ENCODE results near the gene FALEC. TPM values are rescaled to one million over a fixed set of nuclear protein-coding genes. Genes with fewer than 3 reads are reported as not detected.

The FALEC gene
- total and polyA plus RNA-seq, 9 of the 15 experiments (the other 6 are each of a cell fraction or from before 2014, with no cell fraction given) = 0.15 to 1.8 (median 0.53) TPM; not detected in 5

DNA sequence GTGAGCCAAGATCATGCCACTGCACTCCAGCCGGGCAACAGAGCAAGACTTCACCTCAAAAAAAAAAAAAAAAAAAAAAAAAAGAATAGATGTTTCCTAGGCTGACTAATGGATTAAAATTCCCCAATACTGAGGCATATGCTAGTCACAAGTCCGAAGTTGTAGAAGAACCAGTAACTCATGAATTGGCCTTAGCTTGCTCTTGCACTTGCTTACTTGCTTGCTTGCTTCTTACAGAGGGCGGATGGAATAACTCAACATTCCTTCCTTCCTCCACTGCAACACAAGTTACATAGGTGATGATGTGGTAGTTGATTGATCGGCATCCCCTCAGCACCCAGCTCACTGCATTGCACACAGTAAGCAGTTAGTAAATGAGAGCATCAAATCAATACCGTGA, 31.1 kb upstream of the FALEC start:
- DNase-seq (ENCODE audit: extremely low read depth in 1 of 4, low spot score in 3 of 4) (no peak), ATAC-seq (no peak), FAIRE-seq (no peak)
- H3K4me2 ChIP-seq (ENCODE audit: insufficient read depth, low read length) = no peak overlapping the region
- H4K20me1 ChIP-seq (replicated peaks; ENCODE audit: control insufficient read depth, insufficient read depth, low read length) = no peaks in the 10 kb centered on the region
- in situ Hi-C loops (cut with MboI) = no loop called here
- H3K4me3 ChIP-seq = no peak overlapping the region
- no peaks in the 10 kb centered on the region for H3K27me3 ChIP-seq (ENCODE audit: control insufficient read depth in 2 of 2, insufficient read depth in 2 of 2, low read length in 2 of 2)
- WGBS (ENCODE audit: insufficient coverage, low coverage, missing lambda C conversion rate) = 71% methylated on average over 5 of the region's 5 CpGs
- H3K27ac ChIP-seq (ENCODE audit: extremely low read depth, low read depth, low read length) = no peak overlapping the region
- H3K4me1 ChIP-seq (replicated peaks in 1 of 2; ENCODE audit: control insufficient read depth in 2 of 2, insufficient read depth in 2 of 2, low read length in 2 of 2) = peaks cover 3 to 10% of the 10 kb centered on the region in 2 experiments; a peak in 3 of 5 replicates
- no peak overlapping the region for H3K9ac ChIP-seq (ENCODE audit: insufficient read depth in 1 of 2, low read depth in 2 of 2, low read length in 2 of 2)
- H3K79me2 ChIP-seq (ENCODE audit: control insufficient read depth, insufficient read depth, low read length) = peaks cover 18% of the 10 kb centered on the region
- H3K36me3 ChIP-seq (ENCODE audit: control insufficient read depth, insufficient read depth, low read length) = peaks cover 8% of the 10 kb centered on the region
- no peaks in the 10 kb centered on the region for H3K9me3 ChIP-seq (replicated peaks; ENCODE audit: control insufficient read depth, insufficient read depth, low read depth, low read length)
- intact Hi-C loops (cut with micrococcal nuclease) = loop anchor here (10.0 kb wide), 1 partner anchor 140 kb away; the partner anchor contains the start of gene ENSA
- no TSS peak for BruUV-seq (replicated peaks)
- no peak for TF ChIP-seq THRA (IDR thresholded peaks at IDR 0.05)
- no peak for TF ChIP-seq SNRNP70 (optimal IDR thresholded peaks at IDR 0.05; ENCODE audit: low read depth, low read length)
- no peak for TF ChIP-seq ATF7 (IDR thresholded peaks at IDR 0.05)
- TF ChIP-seq GATAD2A (IDR thresholded peaks at IDR 0.05) = no peak
- TF ChIP-seq KAT7 (CRISPR knock-in tag; IDR thresholded peaks at IDR 0.05; ENCODE audit: borderline replicate concordance) = no peak
- CTCF ChIA-PET (ENCODE audit: low intra/inter-chr PET ratio) = interaction anchor here (0.7 to 1.4 kb wide), 4 partner anchors 24 to 329 kb away, joined by 3 to 5 read pairs (median 4); no protein-coding TSS in a partner anchor
- no peak overlapping the region for H2AFZ ChIP-seq (ENCODE audit: low read depth, low read length)
- H3K9me1 ChIP-seq (ENCODE audit: control insufficient read depth, insufficient read depth, low read length) = no peaks in the 10 kb centered on the region
- POLR2A ChIA-PET = interaction anchor here (1.1 kb wide), 1 partner anchor 10 kb away, joined by 4 read pairs; no protein-coding TSS in a partner anchor

Data from K562 (cell line).